Measurements from ENCODE around the gene OTULIN.

The OTULIN gene

GRCh38 chr5:14712131-14712530, 47.6 kb downstream of the OTULIN start:
- ATAC-seq (ENCODE audit: insufficient read depth, low read depth) (no peak), DNase-seq (no peak)
- H2AFZ ChIP-seq (ENCODE audit: low read depth, low read length) = no peak overlapping the region
- H3K9me3 ChIP-seq (ENCODE audit: insufficient read depth, low read length, severe bottlenecking) = no peaks in the 10 kb centered on the region
- H3K79me2 ChIP-seq (ENCODE audit: insufficient read depth, low read length) = no peaks in the 10 kb centered on the region
- no peak overlapping the region for H3K27ac ChIP-seq (ENCODE audit: low read length)
- no peaks in the 10 kb centered on the region for H3K27me3 ChIP-seq (ENCODE audit: insufficient read depth, low read length, poor library complexity)
- peaks cover 9% of the 10 kb centered on the region; the same call in 1 of the 2 replicates for H4K20me1 ChIP-seq (ENCODE audit: insufficient read depth, low read length)
- H3K4me2 ChIP-seq (ENCODE audit: insufficient read depth, low read length) = no peak overlapping the region
- peaks cover 9% of the 10 kb centered on the region for H3K4me1 ChIP-seq (ENCODE audit: insufficient read depth, low read length)
- H3K9ac ChIP-seq (ENCODE audit: low read depth, low read length) = no peak overlapping the region
- H3K4me3 ChIP-seq (ENCODE audit: low read depth in 1 of 2, low read length in 2 of 2) = no peak overlapping the region
- peaks cover 95% of the 10 kb centered on the region for H3K36me3 ChIP-seq (ENCODE audit: insufficient read depth, low read length)
- TF ChIP-seq EZH2 (IDR thresholded peaks at IDR 0.05; ENCODE audit: borderline replicate concordance, low read depth, low read length, severe bottlenecking) (no peak), CTCF (IDR thresholded peaks at IDR 0.05; ENCODE audit: borderline replicate concordance, extremely low read depth, low read length, poor library complexity, severe bottlenecking) (no peak)

GRCh38 chr5:14712666-14713065, 48.1 kb downstream of the OTULIN start:
- Histone ChIP-seq H3K4me2 (ENCODE audit: insufficient read depth, low read length) (no peak overlapping the region), H3K4me3 (ENCODE audit: low read depth in 1 of 2, low read length in 2 of 2) (no peak overlapping the region), H3K4me1 (ENCODE audit: insufficient read depth, low read length) (peaks cover 3% of the 10 kb centered on the region; the same call in 1 of the 2 replicates), H3K27me3 (ENCODE audit: insufficient read depth, low read length, poor library complexity) (no peaks in the 10 kb centered on the region), H3K36me3 (ENCODE audit: insufficient read depth, low read length) (peaks cover 95% of the 10 kb centered on the region), H3K79me2 (ENCODE audit: insufficient read depth, low read length) (no peaks in the 10 kb centered on the region), H4K20me1 (ENCODE audit: insufficient read depth, low read length) (peaks cover 9% of the 10 kb centered on the region; the same call in 1 of the 2 replicates), H2AFZ (ENCODE audit: low read depth, low read length) (no peak overlapping the region), H3K9ac (ENCODE audit: low read depth, low read length) (no peak overlapping the region), H3K9me3 (ENCODE audit: insufficient read depth, low read length, severe bottlenecking) (no peaks in the 10 kb centered on the region), H3K27ac (ENCODE audit: low read length) (no peak overlapping the region)
- TF ChIP-seq EZH2 (IDR thresholded peaks at IDR 0.05; ENCODE audit: borderline replicate concordance, low read depth, low read length, severe bottlenecking) (no peak), CTCF (IDR thresholded peaks at IDR 0.05; ENCODE audit: borderline replicate concordance, extremely low read depth, low read length, poor library complexity, severe bottlenecking) (no peak)
- ATAC-seq (ENCODE audit: insufficient read depth, low read depth) = no peak
- DNase-seq = no peak

GRCh38 chr5:14713476-14714390, 49.2 kb downstream of the OTULIN start:
- Histone ChIP-seq H3K27ac (ENCODE audit: low read length) (no peak overlapping the region), H2AFZ (ENCODE audit: low read depth, low read length) (no peak overlapping the region), H3K4me1 (ENCODE audit: insufficient read depth, low read length) (no peaks in the 10 kb centered on the region), H3K79me2 (ENCODE audit: insufficient read depth, low read length) (no peaks in the 10 kb centered on the region), H3K9me3 (ENCODE audit: insufficient read depth, low read length, severe bottlenecking) (no peaks in the 10 kb centered on the region), H4K20me1 (ENCODE audit: insufficient read depth, low read length) (peaks cover 9% of the 10 kb centered on the region; the same call in 1 of the 2 replicates), H3K4me3 (ENCODE audit: low read depth in 1 of 2, low read length in 2 of 2) (no peak overlapping the region), H3K27me3 (ENCODE audit: insufficient read depth, low read length, poor library complexity) (no peaks in the 10 kb centered on the region), H3K4me2 (ENCODE audit: insufficient read depth, low read length) (no peak overlapping the region), H3K9ac (ENCODE audit: low read depth, low read length) (no peak overlapping the region), H3K36me3 (ENCODE audit: insufficient read depth, low read length) (peaks cover 91% of the 10 kb centered on the region)
- TF ChIP-seq CTCF (IDR thresholded peaks at IDR 0.05; ENCODE audit: borderline replicate concordance, extremely low read depth, low read length, poor library complexity, severe bottlenecking) = no peak
- no peak for TF ChIP-seq EZH2 (IDR thresholded peaks at IDR 0.05; ENCODE audit: borderline replicate concordance, low read depth, low read length, severe bottlenecking)
- ATAC-seq (ENCODE audit: insufficient read depth, low read depth) (no peak), DNase-seq (no peak)

Data from DND-41 (cell line).